GM18868 (cell line): Measurements from ENCODE around the gene WDR82.
A peak's percentile ranks its signal among the peaks of the same experiment; 100 is the strongest.
"Not testable (repeated sequence)": the region's sequence is repeated elsewhere in the genome, so short reads cannot be mapped to it uniquely, and the experiment has no call there.

Experiments used
- ATAC-seq: cut with Tn5 transposase; IDR thresholded peaks from one replicate; pipeline ENCODE4 v1.9.1; 2021; ENCODE audit warnings: mild to moderate bottlenecking, moderate library complexity; ENCODE audit not compliant: unreplicated experiment

WDR82 gene

GRCh38 chr3:52289747-52290595 lies 11.5 kb upstream of the WDR82 start:
- no peak for ATAC-seq

GRCh38 chr3:52289338-52289746 lies 10.9 kb upstream of the WDR82 start:
- no peak for ATAC-seq

- ATAC-seq: no peak
These were observed 10.2 kb upstream of the WDR82 start for GRCh38 chr3:52288674-52289073.

- no peak for ATAC-seq
These were observed 8.3 kb upstream of the WDR82 start for GRCh38 chr3:52286777-52287110.

- not testable (repeated sequence) for ATAC-seq
These were observed 5.6 kb upstream of the WDR82 start for GRCh38 chr3:52284051-52284450.

- no peak for ATAC-seq
These were observed 4.9 kb upstream of the WDR82 start for GRCh38 chr3:52283306-52283705.

GRCh38 chr3:52281981-52282801 lies 3.7 kb upstream of the WDR82 start:
- ATAC-seq: no peak

- ATAC-seq: no peak
These were observed 1.6 kb upstream of the WDR82 start for GRCh38 chr3:52280050-52280461.

GRCh38 chr3:52279596-52279995 lies 1.1 kb upstream of the WDR82 start:
- no peak for ATAC-seq

- peak; percentile 64 for ATAC-seq
These were observed 408 bp downstream of the WDR82 start for GRCh38 chr3:52277972-52278509.

- ATAC-seq: no peak
These were observed 1.1 kb downstream of the WDR82 start for GRCh38 chr3:52277071-52277964.

- not testable (repeated sequence) for ATAC-seq
These were observed 3.7 kb downstream of the WDR82 start for GRCh38 chr3:52274781-52275180.

GRCh38 chr3:52272831-52273230 lies 5.6 kb downstream of the WDR82 start:
- no peak for ATAC-seq

GRCh38 chr3:52272172-52272571 lies 6.3 kb downstream of the WDR82 start:
- ATAC-seq: not testable (repeated sequence)

- ATAC-seq: no peak
These were observed 8.1 kb downstream of the WDR82 start for GRCh38 chr3:52270252-52270754.

- ATAC-seq: no peak
These were observed 8.7 kb downstream of the WDR82 start for GRCh38 chr3:52269776-52270175.

- no peak for ATAC-seq
These were observed 10.4 kb downstream of the WDR82 start for GRCh38 chr3:52268036-52268435.

GRCh38 chr3:52265387-52265786 lies 13.1 kb downstream of the WDR82 start:
- ATAC-seq: no peak

GRCh38 chr3:52262447-52262846 lies 16.0 kb downstream of the WDR82 start:
- no peak for ATAC-seq

GRCh38 chr3:52259448-52259847 lies 19.0 kb downstream of the WDR82 start:
- ATAC-seq: no peak

GRCh38 chr3:52259035-52259434 lies 19.4 kb downstream of the WDR82 start:
- ATAC-seq: no peak
